GM21367 (cell line): ENCODE data around the gene GALNT9.

Experiments used
- ATAC-seq: cut with Tn5 transposase; IDR thresholded peaks from one replicate; pipeline ENCODE4 v1.9.1; 2021; ENCODE audit not compliant: unreplicated experiment

GALNT9 gene

DNA sequence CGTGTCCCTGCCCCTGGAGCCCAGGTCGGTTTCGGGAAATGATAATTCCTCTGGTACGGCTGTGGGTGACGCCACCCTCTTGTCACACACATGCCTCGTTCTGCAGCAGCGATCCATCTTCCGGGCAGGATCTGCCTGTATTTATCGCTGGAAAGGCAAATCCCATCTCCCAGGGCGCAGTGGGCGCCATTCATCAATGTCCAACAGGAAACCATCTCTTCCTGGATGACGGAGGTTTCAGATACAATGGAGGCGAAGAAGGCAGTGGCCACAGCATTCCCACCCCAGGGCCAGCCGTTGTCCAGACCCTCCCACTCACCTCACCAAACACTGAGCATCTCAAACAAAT, 110.9 kb downstream of the GALNT9 start:
- no peak for ATAC-seq

DNA sequence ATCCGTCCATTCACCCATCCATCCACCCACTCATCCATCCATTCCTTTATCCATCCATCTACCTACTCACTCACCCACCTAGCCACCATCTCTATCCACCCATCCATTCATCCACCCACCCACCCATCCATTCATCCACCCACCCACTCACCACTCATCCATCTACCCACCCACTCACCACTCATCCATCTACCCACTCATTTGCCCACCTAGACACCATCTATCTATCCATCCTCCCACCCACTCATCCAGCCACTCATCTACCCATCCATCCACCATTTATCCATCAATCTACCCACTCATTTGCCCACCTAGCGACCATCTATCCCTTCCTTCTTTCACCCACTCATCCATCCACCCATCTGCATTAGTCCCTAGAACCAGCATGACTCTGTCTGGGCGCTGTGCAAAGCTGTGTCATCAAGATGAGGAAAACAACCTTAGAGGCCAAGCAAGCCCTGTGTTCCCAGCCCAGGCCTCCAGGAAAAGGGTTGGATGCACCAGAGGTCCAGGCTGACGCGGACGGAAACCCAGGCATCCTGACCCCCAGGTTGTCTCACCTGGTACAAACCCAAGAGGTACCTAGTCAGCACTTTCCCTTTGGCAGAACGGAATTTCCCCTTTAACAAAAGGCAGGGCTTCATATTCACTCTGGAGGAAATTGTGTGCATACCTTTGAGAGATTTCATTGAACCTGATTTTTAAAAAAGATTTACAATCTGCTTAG, 111.4 kb downstream of the GALNT9 start:
- ATAC-seq, result no peak

DNA sequence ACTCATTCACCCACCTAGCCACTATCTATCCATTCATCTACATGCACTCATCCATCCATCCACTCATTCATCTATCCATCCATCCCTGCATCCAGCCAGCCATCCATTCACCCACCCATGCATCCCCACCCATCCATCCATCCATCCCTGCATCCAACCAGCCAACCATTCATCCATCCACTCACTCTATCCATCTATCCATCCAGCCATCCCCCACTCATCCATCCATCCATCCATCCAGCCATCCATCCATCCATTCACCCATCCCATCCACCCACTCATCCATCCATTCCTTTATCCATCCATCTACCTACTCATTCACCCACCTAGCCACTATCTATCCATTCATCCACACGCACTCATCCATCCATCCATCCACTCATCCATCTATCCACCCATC, 112.0 kb downstream of the GALNT9 start:
- ATAC-seq, result no peak

DNA sequence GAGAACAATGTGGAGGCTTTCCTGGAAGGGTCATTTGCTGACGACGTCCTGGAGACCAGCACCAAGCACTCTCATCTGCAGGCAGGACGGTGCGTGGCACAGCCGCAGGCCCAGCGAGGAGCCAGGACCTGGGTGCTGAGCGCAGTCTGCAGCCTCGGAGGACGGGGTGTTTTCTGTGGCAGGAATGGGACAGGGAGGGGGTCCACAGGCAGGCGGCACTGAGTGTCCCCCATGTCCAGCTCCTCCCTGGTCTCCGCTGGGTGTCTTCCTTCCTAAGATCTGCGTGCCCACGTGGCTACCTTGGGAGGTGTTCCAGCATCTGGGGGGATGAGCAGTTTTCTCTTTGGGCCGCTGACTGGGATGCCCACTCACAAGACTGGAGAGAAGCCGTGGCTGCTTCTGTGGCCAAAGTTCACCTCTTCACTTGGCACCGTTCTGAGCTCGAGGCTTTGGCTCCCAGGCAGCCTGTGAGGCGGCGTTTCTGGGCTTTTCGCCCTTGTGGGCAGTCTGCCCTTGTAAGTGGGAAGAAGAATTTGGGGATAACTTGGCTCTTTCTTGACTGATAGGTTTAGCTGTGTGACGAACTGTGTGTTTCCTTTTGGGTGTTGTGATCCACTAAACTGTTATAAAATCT, 112.9 kb downstream of the GALNT9 start:
- no peak for ATAC-seq

DNA sequence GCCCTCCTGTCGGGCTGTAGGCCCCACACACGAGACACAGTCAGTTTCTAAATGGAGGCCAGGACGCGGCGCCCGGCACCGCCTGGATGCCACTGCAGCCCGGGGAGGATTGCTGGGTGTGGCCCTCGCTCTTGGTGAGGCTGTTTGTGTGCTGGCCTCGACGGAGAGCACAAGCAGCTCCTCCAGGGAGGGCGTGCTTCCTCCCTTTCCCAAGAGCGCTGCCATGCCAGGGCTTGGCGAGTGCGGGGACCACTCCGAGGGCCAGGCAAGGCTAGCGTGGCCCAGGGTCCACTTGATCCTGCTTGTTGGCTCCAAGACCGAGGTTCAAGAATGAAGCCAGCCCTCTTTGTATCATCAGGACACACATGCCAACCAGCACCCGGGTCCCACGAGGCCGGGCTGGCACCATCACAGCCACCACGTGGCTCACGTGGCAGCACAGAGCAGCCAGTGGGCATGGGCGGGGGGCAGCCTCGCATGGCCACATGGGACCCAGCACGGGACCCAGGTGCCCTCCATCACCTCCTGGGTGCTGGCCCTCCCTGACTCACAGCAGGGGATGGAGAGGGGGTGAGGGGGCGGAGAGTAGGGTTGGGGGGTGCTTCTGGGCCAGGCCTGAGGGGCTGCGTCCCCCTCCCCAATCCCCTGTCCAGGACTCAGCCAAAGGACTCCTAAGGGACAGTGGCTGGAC, 113.9 kb downstream of the GALNT9 start:
- ATAC-seq, result no peak

DNA sequence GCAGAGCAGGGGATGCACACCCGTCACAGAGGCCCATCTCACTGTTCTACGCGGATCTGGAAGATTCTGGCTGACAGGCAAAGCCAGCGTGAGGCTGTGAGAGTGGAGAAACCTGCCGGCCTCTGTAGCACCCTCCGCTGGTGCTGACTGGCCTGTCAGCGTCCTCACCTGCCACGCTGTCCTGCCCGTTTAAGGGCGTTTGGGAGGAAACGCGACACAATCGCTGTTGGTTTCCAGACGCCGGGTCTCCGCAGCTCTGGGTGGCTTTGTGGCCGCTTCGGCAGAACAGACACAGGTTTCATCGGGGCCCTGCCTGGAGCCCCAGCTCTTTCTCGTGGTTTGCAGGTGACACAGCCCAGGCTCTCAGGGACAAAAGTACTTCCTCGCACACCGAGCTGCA, 114.5 kb downstream of the GALNT9 start:
- ATAC-seq, result no peak

DNA sequence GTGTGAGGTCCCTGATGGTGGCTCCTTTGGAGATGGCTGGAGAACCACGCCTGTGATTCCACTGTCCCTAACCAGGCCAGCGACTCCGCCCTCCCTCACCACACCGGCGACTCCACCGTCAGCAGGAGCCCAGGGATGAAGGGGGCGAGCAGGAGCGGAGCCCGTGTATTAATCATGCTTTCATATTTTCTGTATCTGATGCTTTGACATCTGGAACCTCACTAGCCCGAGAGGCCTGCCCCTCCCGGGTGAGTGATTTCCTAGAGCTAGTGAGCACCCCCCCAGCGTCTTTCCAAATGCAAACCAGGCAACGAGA, 115.3 kb downstream of the GALNT9 start:
- ATAC-seq, result no peak

DNA sequence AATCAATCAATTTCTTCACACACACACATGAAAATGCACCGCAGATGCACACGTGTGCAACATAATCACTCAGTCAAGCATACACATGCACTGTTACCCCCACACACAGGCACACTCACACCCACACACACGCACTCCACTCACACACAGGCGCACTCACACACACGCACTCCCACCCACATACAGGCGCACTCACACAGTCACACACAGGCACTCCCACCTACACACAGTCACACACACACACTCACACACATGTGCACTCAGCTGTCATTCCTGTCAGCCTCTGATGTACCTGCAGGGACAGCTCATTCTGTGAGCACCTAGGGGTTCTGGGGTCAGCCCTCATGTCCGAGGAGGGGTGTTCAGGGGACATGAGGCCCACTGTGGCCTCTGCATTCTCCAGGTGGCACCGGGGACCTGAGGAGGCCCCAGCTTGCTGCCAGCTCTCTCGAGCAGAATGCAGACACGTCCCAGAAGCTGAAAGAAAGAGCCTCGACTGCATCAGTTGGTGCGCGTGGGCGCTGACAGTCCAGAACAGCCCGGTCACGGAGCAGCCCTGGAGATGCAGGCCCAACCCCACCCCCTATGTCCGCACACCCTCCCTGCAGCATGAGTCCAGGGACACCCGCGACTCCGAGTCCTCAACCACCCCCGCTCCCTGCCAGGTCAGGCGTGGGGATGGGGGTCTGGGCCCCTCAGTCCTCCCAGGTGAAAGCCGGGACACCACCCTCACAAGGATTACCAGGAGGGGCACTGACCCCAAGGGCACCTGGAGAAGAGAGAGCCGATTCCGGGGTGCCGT, 115.8 kb downstream of the GALNT9 start:
- ATAC-seq, result no peak

DNA sequence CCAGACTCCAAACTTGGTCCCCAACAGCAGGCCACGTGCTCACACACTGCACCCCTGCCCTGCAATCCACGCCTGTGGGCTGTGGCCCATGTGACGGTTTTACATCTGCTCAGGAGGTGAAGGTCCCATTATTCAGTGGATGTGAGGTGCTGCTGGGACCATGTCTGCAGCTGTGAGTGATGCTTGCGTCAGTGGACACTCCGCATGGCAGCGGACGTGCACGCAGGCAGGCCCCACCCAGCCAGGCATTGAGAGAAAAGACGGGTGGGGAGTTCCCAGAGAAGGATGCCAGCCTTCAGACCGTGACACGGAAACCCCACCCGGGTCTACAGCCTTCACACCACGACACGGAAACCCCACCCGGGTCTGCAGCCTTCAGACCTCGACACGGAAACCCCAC, 117.6 kb downstream of the GALNT9 start:
- no peak for ATAC-seq

DNA sequence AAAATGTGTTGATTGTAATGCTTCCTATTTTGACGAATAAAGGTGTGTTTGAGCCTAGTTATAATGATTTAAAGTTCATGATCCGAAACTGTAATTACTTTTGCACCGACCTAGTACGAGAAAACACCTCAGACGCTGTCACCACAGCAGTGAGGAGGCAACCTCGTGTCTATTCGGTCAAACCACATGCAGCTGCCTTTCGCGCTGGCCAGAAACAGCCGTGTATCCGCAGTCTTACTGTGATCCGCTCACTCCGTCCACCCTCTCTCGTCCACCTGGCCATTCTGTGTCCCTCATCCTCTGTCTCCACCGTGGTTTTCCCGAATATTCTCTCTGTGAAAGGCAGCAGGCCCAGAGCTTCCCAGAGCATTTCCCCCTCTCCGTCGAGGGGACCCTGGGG, 118.1 kb downstream of the GALNT9 start:
- no peak for ATAC-seq

DNA sequence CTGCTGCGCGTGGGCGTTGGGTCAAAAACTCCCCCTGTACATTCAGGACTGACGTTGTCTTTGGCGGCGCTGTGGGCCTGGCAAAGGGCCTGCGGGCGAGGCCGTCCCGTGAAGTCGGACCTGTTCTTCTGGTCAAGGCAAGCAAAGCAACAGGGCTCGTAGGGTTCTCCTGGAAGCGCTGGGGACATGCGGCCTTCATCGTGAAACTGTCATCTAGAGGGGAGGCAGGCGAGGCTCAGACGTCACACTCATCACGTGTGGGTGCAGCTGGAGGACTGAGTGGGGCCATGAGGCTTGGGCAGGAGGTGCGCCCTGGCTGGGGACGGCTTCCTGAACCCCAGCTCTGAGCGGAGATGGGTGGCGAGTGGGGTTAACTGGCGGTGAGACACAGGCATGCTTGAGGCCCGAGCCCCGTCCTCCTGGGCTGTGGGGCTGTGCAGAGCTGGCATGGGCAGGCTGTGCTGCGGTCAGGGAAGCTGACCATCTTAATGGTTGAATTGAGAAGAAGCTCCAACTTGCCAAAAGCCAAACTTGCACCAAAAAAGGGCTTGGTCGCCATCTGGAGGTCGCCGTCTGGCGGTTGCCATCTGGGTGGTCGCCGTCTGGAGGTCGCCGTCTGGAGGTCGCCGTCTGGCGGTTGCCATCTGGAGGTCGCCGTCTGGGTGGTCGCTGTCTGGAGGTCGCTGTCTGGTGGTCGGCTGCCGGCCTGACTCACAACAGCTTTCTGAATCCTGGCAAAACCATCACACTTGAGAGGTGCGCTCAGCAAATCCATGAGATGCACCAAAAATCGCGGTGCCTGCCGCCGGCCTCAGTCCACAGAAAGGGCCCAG, 119.0 kb downstream of the GALNT9 start:
- no peak for ATAC-seq

DNA sequence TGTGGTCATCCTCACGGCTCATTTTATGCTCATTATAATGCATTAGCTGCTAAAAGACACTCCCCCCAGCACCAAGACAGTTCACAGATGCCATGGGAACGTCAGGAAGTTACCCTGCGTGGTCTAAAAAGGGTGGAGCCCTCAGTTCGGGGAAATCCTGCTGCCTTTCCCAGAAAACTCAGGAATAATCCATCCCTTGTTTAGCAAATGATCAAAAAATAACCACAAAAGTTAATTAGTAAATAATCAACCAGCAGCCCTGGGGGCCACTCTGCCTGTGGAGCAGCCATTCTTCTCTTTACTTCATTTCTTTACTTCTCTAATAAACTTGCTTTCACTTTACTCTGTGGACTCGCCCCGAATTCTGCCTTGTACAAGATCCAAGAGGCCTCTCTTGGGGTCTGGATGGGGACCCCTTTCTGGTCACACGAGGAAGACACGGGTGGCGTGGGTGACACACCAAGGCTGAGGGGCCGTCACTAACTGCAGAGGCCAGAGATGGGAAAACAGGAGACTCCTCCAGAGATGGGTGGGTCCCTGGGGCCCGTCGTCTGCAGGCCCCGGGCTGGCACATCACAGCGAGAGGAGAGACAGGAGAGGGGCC, 119.7 kb downstream of the GALNT9 start:
- no peak for ATAC-seq

DNA sequence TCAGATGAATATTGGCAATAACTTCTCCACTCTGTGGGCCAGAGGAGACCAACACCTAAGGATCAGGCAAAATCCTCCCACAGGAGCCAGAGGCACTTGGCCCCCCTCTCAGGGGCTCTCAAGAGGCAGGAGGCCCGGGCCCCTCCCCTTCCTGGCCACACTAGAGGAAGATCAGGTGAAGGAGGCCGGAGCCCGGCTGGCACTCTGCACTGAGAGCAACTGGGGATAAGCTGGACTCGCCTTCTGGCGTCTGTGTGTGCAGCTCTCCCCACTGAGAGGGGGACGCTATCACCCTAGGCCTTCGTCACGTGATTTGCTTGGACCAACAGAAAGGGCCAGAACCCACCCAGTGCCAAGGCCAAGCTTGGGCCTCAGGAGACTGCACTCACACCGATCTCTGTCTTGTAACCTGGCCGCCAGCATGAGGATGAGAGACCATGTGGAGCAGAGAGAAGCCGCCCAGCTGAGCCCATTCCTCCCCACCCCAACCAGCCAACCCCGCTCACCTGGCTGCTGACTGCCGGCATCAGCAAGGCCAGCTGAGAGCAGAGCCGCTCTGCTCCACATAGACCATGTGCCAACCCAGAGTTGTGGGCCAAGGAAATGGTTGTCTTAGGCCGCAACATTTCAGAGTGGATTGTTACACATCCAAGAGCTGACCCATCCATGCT, 121.1 kb downstream of the GALNT9 start:
- no peak for ATAC-seq

DNA sequence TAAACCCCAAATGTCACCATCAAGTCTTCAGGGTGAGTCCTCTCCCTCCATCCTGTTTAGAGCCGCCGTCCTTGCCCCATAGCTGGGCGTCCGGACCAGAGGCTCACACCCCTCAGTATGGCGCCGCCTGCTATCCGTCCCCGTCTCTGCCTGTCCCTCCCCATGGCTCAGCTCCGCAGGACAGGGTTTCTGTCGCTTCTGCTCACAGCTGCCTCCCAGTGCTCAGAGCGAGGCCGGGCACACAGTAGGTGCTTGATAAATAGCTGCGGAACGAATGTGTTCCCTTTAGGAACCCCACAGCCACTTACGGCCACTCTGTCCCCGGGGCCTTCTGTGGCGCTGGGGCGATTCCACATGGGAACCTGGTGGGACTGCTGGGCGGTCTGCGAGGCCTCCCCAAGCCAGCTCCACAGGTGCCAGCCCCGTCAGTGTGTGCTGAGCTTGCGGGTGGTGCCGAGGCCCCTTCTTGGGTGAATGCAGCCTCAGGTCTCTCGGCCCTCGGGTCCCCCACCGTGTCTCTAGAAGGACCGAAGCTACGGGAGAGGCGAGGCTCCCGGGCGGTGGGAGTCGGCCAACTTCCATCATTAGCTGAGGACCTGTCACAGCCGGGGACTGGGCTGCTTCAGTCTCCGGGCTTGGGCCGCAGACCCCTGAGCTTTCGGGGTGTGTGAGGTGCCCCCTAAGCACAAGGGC, 122.2 kb downstream of the GALNT9 start:
- ATAC-seq, result no peak

DNA sequence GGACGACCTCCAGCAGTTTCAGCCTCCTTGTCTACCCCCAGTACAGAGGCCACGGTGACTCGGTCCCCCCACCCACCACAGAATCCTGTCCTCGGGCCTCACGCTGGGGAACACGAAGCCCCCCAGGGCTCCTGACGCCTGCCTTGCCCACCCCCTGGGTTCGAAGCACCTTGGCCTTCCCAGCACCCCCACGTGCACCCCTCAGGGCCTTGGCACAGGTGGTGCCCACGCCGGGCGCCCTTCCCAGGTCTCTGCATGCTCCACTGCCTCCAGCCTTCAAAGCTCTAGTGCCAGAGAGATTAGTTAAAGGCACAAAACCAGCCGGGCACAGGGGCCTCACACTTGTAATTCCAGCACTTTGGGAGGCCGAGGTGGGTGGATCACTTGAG, 123.3 kb downstream of the GALNT9 start:
- ATAC-seq, result no peak

DNA sequence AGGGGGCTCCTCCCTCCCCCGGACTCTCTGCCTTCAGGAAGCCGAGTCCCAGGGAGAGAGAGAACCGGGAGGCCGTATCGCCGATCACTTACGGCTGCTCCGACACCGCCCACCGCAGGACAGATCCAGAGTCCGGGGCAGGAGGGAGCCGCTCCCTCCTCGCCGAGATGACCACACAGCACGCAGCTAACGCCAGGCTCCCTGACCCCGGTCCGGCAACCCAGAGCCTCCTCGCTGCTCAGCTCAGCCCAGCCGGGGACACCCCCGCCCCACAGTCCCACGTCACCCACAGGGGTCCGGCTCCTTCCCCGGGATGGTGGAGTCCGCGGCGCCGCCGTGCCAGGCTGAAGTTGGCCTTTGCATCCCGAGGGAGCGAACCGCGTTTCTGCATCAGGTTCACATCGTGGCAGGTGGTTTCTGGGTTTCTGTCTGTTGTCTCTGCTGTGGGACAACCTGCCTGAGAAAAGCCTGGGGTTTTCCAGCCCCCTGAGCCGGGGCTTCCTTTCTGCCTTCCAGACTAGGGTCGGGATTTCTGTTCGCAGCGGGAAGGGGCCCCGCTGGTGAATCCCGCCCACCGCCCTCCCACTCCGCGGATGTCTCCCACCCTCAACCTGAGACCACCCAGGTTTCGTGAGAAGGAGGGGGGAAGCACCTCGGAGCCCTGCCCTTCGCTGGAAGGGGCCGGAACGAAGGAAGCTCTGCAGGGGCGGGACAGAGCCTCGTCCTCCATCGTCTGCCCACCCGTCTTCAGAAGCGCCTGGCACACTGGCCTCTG, 123.9 kb downstream of the GALNT9 start:
- no peak for ATAC-seq

DNA sequence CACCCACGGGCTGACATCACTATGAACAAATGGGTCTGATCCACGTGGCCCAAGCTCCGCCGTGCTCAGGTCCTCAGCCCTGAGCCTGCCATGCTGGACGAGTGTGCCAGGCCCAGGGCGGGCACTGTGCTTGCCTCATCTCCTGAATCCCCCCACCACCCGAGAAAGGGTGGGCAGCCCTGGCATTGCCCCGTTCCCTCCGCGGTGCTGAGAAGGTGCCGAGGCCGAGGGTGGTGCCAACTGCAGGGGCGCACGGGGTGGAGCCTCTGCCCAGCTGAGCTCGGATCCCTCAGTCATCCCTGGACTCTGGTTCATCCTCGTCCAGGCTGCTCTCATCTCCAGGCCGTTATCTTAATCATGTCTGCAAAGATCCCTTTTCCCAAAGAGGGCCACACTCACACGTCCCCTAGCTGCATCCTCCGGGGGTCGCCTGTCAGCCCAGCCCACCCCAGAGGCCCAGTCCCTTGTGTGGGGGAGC, 124.6 kb downstream of the GALNT9 start:
- ATAC-seq, result no peak

DNA sequence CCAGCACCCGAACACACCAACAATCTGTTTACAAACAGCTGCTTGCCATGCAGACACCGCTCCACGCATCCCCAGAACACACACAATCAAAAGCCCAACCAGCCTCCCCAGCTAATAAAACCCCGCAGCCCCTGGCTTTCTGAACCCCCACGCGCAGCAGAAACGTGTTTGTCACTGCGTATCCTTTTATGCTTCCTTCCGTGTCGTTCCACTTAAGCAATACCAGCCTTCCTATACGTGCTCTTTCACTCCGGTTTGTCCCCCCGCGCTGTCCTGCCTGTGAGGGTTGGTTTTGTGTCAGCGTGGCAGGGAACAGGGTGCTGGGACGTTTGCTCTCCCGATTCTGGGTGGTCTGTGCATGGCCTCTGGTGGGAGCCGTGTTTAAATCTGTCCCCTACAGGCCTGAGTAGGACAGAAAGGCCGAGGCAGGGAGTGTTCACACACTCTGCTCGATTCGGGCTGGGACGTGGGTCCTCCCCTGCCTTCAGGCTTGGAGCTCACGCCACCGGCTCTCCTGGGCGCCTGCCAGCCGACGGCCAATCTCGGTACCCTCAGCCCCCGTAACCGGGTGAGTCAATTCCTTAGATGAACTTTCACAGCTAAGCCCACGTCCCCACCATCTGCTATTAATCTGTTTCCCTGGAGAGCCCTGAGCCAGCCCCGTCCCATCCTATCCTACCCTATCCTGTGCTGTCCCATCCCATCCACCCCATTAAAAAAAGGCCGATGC, 125.2 kb downstream of the GALNT9 start:
- no peak for ATAC-seq
